ENCODE data around the gene QRICH2.

DNA sequence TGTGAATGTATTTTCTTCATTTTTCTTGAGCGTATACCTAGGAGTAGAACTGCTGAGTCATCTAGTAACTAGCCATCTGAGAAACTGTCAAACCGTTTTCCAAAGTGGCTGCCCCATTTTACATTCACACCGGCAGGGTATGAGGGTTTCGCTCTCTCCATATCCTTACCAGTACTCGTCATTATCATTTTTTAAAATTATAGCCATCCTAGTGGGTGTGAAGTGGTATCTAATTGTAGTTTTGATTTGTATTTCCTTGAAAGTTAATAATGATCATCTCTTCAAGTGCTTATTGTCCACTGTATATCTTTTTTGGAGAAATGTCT is 73.8 kb downstream of the QRICH2 start:
- no peak for TF ChIP-seq EZH2 (IDR thresholded peaks at IDR 0.05; ENCODE audit: borderline replicate concordance, control insufficient read depth, low read depth, low read length)
- TF ChIP-seq, protein P1, sequence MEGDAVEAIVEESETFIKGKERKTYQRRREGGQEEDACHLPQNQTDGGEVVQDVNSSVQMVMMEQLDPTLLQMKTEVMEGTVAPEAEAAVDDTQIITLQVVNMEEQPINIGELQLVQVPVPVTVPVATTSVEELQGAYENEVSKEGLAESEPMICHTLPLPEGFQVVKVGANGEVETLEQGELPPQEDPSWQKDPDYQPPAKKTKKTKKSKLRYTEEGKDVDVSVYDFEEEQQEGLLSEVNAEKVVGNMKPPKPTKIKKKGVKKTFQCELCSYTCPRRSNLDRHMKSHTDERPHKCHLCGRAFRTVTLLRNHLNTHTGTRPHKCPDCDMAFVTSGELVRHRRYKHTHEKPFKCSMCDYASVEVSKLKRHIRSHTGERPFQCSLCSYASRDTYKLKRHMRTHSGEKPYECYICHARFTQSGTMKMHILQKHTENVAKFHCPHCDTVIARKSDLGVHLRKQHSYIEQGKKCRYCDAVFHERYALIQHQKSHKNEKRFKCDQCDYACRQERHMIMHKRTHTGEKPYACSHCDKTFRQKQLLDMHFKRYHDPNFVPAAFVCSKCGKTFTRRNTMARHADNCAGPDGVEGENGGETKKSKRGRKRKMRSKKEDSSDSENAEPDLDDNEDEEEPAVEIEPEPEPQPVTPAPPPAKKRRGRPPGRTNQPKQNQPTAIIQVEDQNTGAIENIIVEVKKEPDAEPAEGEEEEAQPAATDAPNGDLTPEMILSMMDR (IDR thresholded peaks at IDR 0.05 in 2 of 3, conservative IDR thresholded peaks at IDR 0.05 in 1 of 3; ENCODE audit: control insufficient read depth in 2 of 3, extremely low read depth in 1 of 3, insufficient read depth in 1 of 3, low read depth in 3 of 3, low read length in 3 of 3) = no peak
- peak in 1 of 2 experiments; percentile 34; a peak in 1 of 4 replicates for TF ChIP-seq BHLHE40 (IDR thresholded peaks at IDR 0.05; ENCODE audit: borderline replicate concordance in 1 of 2, low read depth in 2 of 2, low read length in 1 of 2)
- TF ChIP-seq KDM1A (IDR thresholded peaks at IDR 0.05; ENCODE audit: borderline replicate concordance) = no peak
- no peak for TF ChIP-seq YBX1 (IDR thresholded peaks at IDR 0.05)
- TF ChIP-seq NFIC (IDR thresholded peaks at IDR 0.05; ENCODE audit: low read depth, low read length) = peak; percentile 66
- no peak for TF ChIP-seq SREBF1 (IDR thresholded peaks at IDR 0.05; ENCODE audit: low read length)
- no peak for TF ChIP-seq HDAC6 (IDR thresholded peaks at IDR 0.05; ENCODE audit: unreplicated experiment)
